K562 (cell line): Measurements from ENCODE around the gene MEX3D. TPM values are rescaled to one million over a fixed set of nuclear protein-coding genes. Genes with fewer than 3 reads are reported as not detected.
A peak's percentile ranks its signal among the peaks of the same experiment; 100 is the strongest.

ENCODE experiments used
- ARID1B ChIP-seq: fragments of 450-650 bp; IDR thresholded peaks from 2 replicates; pipeline ENCODE4 v1.6.1; 2016; ENCODE audit warnings: antibody characterized with exemption, mild to moderate bottlenecking, inconsistent platforms
- BRF1 ChIP-seq: IDR thresholded peaks from 3 replicates; pipeline ENCODE4 v1.6.1; 2011; ENCODE audit warnings: borderline replicate concordance, mild to moderate bottlenecking; ENCODE audit not compliant: insufficient read length; ENCODE audit errors: extremely low read depth
- CREM ChIP-seq: IDR thresholded peaks from 2 replicates; pipeline ENCODE4 v1.6.1; 2014; ENCODE audit warnings: antibody characterized with exemption, low read depth
- FOXA1 ChIP-seq: fragments of 450-650 bp; IDR thresholded peaks from 2 replicates; pipeline ENCODE4 v1.6.1; 2016; ENCODE audit warnings: mild to moderate bottlenecking, borderline replicate concordance
- FOXA3 ChIP-seq, 2 experiments: fragments of 450-650 bp in 1 of 2; sonication (generic) in 1 of 2; formaldehyde crosslinking; IDR thresholded peaks in 1 of 2; conservative IDR thresholded peaks in 1 of 2; 2 replicates each; pipeline versions ENCODE4 v1.4.0 to v1.8.0; 2020 to 2022; ENCODE audit warnings: mild to moderate bottlenecking in 2 of 2, missing genetic modification reagents in 1 of 2
- GABPB2 ChIP-seq: fragments of 250-450 bp; sonication (Bioruptor Pico); conservative IDR thresholded peaks from 2 replicates; pipeline ENCODE4 v1.5.1; 2021; ENCODE audit warnings: mild to moderate bottlenecking
- GTF2F1 ChIP-seq: IDR thresholded peaks from 2 replicates; pipeline ENCODE4 v1.6.1; 2011; ENCODE audit warnings: low read depth, low read length, improper control_type of control experiment
- KHSRP ChIP-seq: fragments of 450-650 bp; IDR thresholded peaks from 2 replicates; pipeline ENCODE4 v1.6.1; 2017
- NFE2L1 ChIP-seq: fragments of 450-650 bp; IDR thresholded peaks from 2 replicates; pipeline ENCODE4 v1.6.1; 2016; ENCODE audit warnings: missing genetic modification characterization, low read depth, mild to moderate bottlenecking, missing compliant biosample characterization, moderate library complexity, borderline replicate concordance
- PTBP1 ChIP-seq: fragments of 200-400 bp; formaldehyde crosslinking; IDR thresholded peaks from 2 replicates; pipeline ENCODE4 v1.6.1; 2017; ENCODE audit warnings: low read depth, low read length
- RAD51 ChIP-seq: fragments of 450-650 bp; IDR thresholded peaks from 2 replicates; pipeline ENCODE4 v1.7.1; 2016; ENCODE audit warnings: low read depth, mild to moderate bottlenecking, borderline replicate concordance
- RBM14 ChIP-seq: fragments of 200-400 bp; formaldehyde crosslinking; IDR thresholded peaks from 2 replicates; pipeline ENCODE4 v1.6.1; 2018; ENCODE audit warnings: low read depth, mild to moderate bottlenecking, low read length, moderate library complexity, borderline replicate concordance; ENCODE audit not compliant: insufficient read depth
- RBM39 ChIP-seq: fragments of 200-400 bp; formaldehyde crosslinking; optimal IDR thresholded peaks from 2 replicates; pipeline ENCODE3; 2018; ENCODE audit warnings: low read depth, low read length
- ZNF133 ChIP-seq: fragments of 250-450 bp; sonication (Bioruptor Pico); IDR thresholded peaks from 2 replicates; pipeline ENCODE4 v1.4.0; 2020; ENCODE audit warnings: mild to moderate bottlenecking
- ZNF239 ChIP-seq: fragments of 250-450 bp; sonication (Bioruptor Pico); IDR thresholded peaks from 2 replicates; pipeline ENCODE4 v1.4.0; 2020; ENCODE audit warnings: mild to moderate bottlenecking
- ZNF699 ChIP-seq: fragments of 250-450 bp; sonication (Bioruptor Pico); IDR thresholded peaks from 2 replicates; pipeline ENCODE4 v1.8.0; 2021; ENCODE audit warnings: mild to moderate bottlenecking, moderate library complexity; ENCODE audit not compliant: insufficient replicate concordance
- ZNF717 ChIP-seq: fragments of 250-450 bp; sonication (Bioruptor Pico); IDR thresholded peaks from 2 replicates; pipeline ENCODE4 v1.5.0; 2021
- ZNF778 ChIP-seq: fragments of 450-650 bp; formaldehyde crosslinking; IDR thresholded peaks from 2 replicates; pipeline ENCODE4 v1.4.0; 2020; ENCODE audit warnings: mild to moderate bottlenecking, moderate library complexity
- polyA plus RNA-seq, 8 experiments: library from polyadenylated mRNA; depleted of rRNA in 4 of 8; stranded (reverse) in 5 of 8; unstranded in 3 of 8; fragments of >200 nt; fragmentation: Nextera tagmentation in 2 of 8; fragmentation: Illumina TruSeq in 1 of 8; extraction: Ambion mirVana in 2 of 8; extraction: Trizol in 1 of 8; gene quantifications; 2 replicates each; pipeline versions ENCODE4 v1.2.1 to v1.2.3, GENCODE V29; 2011 to 2014; ENCODE audit warnings: inconsistent platforms in 1 of 8, missing spikeins in 1 of 8
- total RNA-seq, 7 experiments: library from RNA; depleted of rRNA in 6 of 7; stranded (reverse); fragments of >200 nt in 6 of 7; fragmentation: Illumina TruSeq in 2 of 7; extraction: Trizol in 2 of 7; gene quantifications; 2 replicates each; pipeline versions ENCODE4 v1.2.1 to v1.2.3, GENCODE V29; 2011 to 2021; ENCODE audit warnings: low replicate concordance in 1 of 7
- TF ChIP-seq, protein P1 (sequence below): fragments of 250-450 bp; sonication (Bioruptor Pico); IDR thresholded peaks from 2 replicates; pipeline ENCODE4 v1.5.0; 2020; ENCODE audit warnings: mild to moderate bottlenecking, borderline replicate concordance
- TF ChIP-seq, protein P2 (sequence below): sonication (generic); formaldehyde crosslinking; IDR thresholded peaks from 2 replicates; pipeline ENCODE4 v1.9.0; 2022; ENCODE audit warnings: mild to moderate bottlenecking, missing genetic modification reagents
- TF ChIP-seq, protein P3 (sequence below): fragments of 450-650 bp; IDR thresholded peaks from 2 replicates; pipeline ENCODE4 v1.6.1; 2018; ENCODE audit warnings: mild to moderate bottlenecking, low read depth; ENCODE audit not compliant: partially characterized antibody
- TF ChIP-seq, protein P4 (sequence below): fragments of 150-350 bp; conservative IDR thresholded peaks from 2 replicates; pipeline ENCODE4 v1.6.1; 2014; ENCODE audit warnings: low read length

MEX3D gene
- total and polyA plus RNA-seq, 9 of the 15 experiments (the other 6 are each of a cell fraction or from before 2014, with no cell fraction given): 1.7 to 39.3 (median 5.7) TPM

DNA sequence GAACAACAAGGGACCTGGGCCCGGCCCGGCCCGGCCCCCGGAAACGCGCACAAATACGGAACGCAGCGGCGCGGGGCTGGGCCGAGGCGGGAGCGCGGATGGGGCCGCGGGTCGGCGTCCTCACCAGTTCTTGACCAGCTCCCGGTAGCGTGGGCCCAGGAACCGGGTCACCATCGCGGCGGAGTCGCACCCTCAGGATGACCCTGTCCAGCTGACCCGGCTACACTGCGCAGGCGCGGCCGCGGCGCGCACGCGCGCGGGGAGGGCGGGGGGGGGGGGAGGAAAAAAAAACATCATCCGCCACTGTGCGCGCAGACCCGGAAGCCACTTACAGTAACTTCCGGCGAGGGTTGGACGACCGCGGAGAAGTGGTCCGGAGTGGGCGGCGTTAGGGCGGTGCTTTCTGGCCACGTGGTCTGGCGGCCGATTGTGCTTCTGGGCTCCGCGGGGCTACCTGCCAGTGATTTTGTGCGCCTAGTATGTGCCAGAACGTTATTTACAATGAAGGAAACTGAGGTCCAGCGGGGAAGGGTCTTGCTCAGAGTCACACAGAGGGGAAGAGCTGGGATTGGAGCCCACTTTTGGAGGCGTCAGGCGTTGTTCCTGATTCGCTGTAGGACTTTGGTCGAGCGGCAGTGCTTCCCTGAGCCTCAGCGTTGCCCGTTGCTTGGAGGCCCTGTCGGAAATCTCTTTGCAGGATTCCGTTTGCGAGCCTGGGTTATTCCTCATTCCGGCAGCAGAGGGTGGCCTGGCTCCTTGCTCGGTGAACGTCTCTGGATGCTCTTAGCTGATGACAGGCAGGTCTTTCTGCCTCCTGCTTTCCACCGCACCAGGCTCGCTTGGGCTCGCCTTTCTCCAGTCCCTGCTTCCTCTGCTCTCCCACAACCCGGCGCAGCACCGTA is 37.4 kb upstream of the MEX3D start, which contains the start of gene UQCR11 (continued):
- TF ChIP-seq, protein P1, sequence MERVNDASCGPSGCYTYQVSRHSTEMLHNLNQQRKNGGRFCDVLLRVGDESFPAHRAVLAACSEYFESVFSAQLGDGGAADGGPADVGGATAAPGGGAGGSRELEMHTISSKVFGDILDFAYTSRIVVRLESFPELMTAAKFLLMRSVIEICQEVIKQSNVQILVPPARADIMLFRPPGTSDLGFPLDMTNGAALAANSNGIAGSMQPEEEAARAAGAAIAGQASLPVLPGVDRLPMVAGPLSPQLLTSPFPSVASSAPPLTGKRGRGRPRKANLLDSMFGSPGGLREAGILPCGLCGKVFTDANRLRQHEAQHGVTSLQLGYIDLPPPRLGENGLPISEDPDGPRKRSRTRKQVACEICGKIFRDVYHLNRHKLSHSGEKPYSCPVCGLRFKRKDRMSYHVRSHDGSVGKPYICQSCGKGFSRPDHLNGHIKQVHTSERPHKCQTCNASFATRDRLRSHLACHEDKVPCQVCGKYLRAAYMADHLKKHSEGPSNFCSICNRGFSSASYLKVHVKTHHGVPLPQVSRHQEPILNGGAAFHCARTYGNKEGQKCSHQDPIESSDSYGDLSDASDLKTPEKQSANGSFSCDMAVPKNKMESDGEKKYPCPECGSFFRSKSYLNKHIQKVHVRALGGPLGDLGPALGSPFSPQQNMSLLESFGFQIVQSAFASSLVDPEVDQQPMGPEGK (CRISPR knock-in tag): no peak
- TF ChIP-seq, protein P2, sequence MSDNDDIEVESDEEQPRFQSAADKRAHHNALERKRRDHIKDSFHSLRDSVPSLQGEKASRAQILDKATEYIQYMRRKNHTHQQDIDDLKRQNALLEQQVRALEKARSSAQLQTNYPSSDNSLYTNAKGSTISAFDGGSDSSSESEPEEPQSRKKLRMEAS (CRISPR knock-in tag): peak; percentile 94
- peak; percentile 95 for TF ChIP-seq RAD51
- no peak for TF ChIP-seq FOXA1
- no peak for TF ChIP-seq ZNF239 (CRISPR knock-in tag)
- TF ChIP-seq ZNF778 (CRISPR knock-in tag): no peak
- TF ChIP-seq RBM14: no peak; the same call in 1 of the 2 replicates
- TF ChIP-seq NFE2L1 (tag): no peak
- no peak for TF ChIP-seq PTBP1
- no peak for TF ChIP-seq GABPB2 (CRISPR knock-in tag)
- TF ChIP-seq, protein P3, sequence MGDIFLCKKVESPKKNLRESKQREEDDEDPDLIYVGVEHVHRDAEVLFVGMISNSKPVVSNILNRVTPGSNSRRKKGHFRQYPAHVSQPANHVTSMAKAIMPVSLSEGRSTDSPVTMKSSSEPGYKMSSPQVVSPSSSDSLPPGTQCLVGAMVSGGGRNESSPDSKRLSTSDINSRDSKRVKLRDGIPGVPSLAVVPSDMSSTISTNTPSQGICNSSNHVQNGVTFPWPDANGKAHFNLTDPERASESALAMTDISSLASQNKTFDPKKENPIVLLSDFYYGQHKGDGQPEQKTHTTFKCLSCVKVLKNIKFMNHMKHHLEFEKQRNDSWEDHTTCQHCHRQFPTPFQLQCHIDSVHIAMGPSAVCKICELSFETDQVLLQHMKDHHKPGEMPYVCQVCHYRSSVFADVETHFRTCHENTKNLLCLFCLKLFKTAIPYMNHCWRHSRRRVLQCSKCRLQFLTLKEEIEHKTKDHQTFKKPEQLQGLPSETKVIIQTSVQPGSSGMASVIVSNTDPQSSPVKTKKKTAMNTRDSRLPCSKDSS: no peak
- no peak for TF ChIP-seq GTF2F1
- TF ChIP-seq FOXA3 (CRISPR knock-in tag; conservative IDR thresholded peaks at IDR 0.05 in 1 of 2, IDR thresholded peaks at IDR 0.05 in 1 of 2): no peak
- TF ChIP-seq ZNF133: no peak
- no peak for TF ChIP-seq ZNF717
- no peak for TF ChIP-seq KHSRP
- TF ChIP-seq BRF1: no peak
- TF ChIP-seq RBM39: peak; percentile 29
- no peak for TF ChIP-seq ZNF699 (CRISPR knock-in tag)
- TF ChIP-seq ARID1B: 0 out of 2 replicates have a peak, but pooled peaks have one; percentile 37
- TF ChIP-seq, protein P4, sequence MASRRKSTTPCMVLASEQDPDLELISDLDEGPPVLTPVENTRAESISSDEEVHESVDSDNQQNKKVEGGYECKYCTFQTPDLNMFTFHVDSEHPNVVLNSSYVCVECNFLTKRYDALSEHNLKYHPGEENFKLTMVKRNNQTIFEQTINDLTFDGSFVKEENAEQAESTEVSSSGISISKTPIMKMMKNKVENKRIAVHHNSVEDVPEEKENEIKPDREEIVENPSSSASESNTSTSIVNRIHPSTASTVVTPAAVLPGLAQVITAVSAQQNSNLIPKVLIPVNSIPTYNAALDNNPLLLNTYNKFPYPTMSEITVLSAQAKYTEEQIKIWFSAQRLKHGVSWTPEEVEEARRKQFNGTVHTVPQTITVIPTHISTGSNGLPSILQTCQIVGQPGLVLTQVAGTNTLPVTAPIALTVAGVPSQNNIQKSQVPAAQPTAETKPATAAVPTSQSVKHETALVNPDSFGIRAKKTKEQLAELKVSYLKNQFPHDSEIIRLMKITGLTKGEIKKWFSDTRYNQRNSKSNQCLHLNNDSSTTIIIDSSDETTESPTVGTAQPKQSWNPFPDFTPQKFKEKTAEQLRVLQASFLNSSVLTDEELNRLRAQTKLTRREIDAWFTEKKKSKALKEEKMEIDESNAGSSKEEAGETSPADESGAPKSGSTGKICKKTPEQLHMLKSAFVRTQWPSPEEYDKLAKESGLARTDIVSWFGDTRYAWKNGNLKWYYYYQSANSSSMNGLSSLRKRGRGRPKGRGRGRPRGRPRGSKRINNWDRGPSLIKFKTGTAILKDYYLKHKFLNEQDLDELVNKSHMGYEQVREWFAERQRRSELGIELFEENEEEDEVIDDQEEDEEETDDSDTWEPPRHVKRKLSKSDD: no peak
- TF ChIP-seq CREM: no peak; the same call in 1 of the 2 replicates
